Measurements from ENCODE around the gene ZNF580.

ZNF580 gene

DNA sequence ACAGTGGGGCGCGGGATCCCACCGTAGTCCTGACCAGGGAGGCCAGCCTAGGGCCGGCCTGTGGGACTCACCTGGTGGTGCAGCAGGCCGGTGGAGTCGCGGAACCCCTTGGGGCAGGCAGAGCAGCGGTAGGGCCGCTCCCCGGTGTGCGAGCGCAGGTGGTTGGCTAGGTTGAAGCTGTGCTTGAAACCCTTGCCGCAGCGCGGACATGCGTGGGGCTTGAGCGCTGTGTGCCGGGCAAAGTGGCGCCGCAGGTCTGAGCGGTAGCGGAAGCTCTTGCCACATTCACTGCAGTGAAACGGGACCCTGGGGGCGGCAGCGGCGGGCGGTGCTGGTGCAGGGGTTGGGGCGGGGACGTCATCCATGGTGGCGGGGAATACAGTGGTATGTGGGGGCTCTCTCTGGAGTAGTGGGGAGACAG is 43.3 kb upstream of the ZNF580 start:
- DNase-seq (ENCODE audit: low read depth) = no peak
- TF ChIP-seq, protein P1, sequence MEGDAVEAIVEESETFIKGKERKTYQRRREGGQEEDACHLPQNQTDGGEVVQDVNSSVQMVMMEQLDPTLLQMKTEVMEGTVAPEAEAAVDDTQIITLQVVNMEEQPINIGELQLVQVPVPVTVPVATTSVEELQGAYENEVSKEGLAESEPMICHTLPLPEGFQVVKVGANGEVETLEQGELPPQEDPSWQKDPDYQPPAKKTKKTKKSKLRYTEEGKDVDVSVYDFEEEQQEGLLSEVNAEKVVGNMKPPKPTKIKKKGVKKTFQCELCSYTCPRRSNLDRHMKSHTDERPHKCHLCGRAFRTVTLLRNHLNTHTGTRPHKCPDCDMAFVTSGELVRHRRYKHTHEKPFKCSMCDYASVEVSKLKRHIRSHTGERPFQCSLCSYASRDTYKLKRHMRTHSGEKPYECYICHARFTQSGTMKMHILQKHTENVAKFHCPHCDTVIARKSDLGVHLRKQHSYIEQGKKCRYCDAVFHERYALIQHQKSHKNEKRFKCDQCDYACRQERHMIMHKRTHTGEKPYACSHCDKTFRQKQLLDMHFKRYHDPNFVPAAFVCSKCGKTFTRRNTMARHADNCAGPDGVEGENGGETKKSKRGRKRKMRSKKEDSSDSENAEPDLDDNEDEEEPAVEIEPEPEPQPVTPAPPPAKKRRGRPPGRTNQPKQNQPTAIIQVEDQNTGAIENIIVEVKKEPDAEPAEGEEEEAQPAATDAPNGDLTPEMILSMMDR (conservative IDR thresholded peaks at IDR 0.05; ENCODE audit: control insufficient read depth, insufficient read depth, low read depth, low read length) = no peak
- no peak overlapping the region for H3K4me3 ChIP-seq (ENCODE audit: control insufficient read depth, low read depth, low read length)

DNA sequence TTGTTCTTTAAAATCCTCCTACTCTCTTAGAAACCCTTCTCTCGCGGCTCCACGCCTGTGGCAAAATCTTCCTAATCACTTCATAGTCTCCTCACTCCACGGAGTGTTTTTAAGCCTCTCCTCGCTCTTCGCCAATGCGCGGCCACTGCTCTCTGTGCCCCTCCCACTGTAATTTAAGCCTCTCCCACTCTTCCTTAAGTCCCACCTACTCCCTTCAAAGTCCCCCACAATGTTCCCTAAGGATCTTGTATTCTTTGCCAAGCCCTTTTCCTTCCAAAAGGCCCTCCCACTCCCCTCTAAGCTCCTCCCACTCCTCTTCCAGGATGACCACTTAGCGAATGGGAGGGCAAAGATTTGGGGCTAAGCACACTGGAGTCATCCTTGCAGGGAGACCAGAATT is 42.8 kb upstream of the ZNF580 start:
- H3K4me3 ChIP-seq (ENCODE audit: control insufficient read depth, low read depth, low read length) = no peak overlapping the region
- TF ChIP-seq, protein P1 (conservative IDR thresholded peaks at IDR 0.05; ENCODE audit: control insufficient read depth, insufficient read depth, low read depth, low read length) = no peak
- DNase-seq (ENCODE audit: low read depth) = peak; percentile 50

DNA sequence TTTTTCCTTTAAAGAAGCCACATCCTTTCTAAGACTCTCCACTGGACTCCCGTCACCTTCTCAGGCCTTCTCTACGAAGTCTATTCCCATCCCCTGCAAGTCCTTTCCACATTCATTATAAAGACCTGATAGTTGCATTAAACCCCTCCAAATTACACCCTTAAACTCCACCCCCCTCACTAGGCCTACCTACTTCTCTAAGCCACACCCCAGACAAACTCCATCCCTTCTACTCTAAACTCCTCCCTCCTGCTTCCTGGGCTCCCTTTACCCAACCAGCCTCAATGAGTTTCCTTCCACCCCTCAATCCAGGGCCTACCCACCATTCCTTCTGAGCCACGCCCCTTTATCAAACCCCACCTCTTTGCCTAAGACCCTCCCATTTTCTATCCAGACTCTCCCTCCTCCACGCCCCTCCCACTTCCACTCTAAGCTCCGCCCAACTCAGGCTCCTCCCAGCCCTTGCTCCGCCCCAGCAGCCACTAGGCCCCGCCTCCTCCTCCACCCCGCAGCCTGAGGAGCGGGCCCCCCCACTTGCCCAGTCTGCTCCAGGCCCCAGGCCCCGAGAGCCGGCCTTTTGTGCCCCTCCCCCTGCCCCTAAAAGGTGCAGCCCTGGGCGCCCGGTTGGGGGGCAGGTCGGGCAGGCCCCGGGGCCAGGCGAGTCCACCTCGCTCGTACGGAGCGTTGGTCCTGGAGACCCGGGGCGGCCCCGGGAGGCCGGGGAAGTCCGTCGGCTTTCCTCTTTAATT is 41.9 kb upstream of the ZNF580 start:
- TF ChIP-seq, protein P1 (conservative IDR thresholded peaks at IDR 0.05; ENCODE audit: control insufficient read depth, insufficient read depth, low read depth, low read length) = no peak
- H3K4me3 ChIP-seq (ENCODE audit: control insufficient read depth, low read depth, low read length) = peak overlapping the region; percentile 87
- peak; percentile 97 for DNase-seq (ENCODE audit: low read depth)

DNA sequence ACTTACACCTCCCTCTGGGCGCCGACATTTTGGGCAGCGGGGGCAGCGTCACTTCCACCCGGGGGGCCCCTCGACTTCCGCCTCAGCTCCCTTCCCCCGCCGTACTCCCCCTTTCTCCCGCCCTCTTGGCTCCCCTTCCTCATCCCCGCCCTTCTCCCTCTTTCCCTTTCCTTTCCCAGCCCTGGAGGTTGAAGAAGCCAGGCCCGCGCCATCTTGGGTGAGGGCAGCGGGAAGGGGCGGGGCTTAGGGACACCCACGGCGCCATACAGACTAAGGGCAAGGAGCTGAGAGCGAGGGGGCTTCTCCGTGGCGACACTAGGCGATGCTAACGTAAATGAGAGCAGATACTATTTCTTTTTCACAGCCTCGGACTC is 41.3 kb upstream of the ZNF580 start, which contains the start of gene FIZ1:
Gene FIZ1 (minus strand): TSS at position 50 of the 374 bp plus-strand sequence. CDS start 1,652 bp downstream, outside the sequence.
- TF ChIP-seq, protein P1 (conservative IDR thresholded peaks at IDR 0.05; ENCODE audit: control insufficient read depth, insufficient read depth, low read depth, low read length) = no peak
- peak; percentile 97 for DNase-seq (ENCODE audit: low read depth)
- H3K4me3 ChIP-seq (ENCODE audit: control insufficient read depth, low read depth, low read length) = peak within 1 kb of the TSS; percentile 87

DNA sequence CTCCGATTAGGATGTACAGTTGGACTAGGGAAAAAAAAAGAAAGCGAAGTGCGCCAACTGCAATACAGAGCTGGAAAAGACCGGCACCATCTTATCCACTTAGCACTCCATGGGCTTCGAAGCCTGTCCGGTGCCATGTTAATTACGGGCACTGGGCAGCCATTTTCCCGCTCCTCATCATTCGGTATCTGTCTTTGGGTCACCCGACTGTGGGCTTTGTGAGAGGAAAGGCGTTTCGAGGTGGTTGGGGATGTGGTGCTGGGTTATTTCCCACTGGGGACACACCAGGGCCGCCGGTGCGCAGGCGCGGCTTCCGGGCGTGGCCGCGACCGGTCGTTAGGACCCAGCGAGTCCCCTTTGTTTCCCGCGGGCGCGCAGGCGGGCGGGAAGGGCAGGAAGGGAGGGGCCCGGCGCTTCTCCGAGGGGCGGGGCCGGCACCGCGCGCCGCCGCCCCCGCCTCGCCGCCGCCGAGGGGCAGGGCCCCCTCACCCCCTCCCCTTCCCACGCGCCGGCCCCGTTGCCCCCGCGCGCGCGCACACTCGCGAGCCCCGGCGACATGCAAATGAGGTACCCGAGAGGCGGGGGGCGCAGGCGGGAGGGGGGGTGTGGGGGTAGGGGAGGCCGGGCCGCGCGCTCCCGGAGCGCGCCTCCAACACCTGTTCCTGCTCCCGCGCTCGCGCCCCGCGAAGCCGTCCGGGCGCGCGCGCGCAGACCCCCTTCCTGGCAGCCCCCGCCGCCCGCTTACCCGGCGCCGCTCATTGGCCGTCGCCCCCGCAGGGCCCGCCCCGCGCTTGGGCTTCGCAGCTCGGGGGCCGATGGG is 40.8 kb upstream of the ZNF580 start, which contains the start of gene ZNF524:
Gene ZNF524 (plus strand): TSS at position 447 of the 820 bp plus-strand sequence. CDS start 1,825 bp downstream, outside the sequence.
- H3K4me3 ChIP-seq (ENCODE audit: control insufficient read depth, low read depth, low read length) = peak within 1 kb of the TSS; percentile 87
- TF ChIP-seq, protein P1 (conservative IDR thresholded peaks at IDR 0.05; ENCODE audit: control insufficient read depth, insufficient read depth, low read depth, low read length) = no peak
- DNase-seq (ENCODE audit: low read depth) = peak; percentile 82

DNA sequence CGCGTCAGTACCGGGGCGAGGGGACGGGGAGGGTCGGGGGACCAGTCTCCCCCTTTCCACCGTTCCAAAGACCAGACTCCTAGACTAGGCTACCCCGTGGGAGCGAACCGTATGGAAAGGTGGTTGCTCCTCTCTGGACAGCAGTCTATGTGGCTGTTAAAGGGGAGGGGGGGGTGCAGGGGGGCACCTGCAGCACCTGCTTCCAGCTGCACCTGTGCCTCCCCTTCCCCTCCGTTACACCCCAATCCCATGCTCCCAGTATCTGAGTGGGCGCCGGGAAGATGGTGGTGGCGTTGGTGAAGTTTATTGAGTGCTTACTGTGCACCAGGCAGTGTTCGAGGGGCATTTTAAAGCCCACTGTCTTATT is 40.2 kb upstream of the ZNF580 start:
- no peak for DNase-seq (ENCODE audit: low read depth)
- TF ChIP-seq, protein P1 (conservative IDR thresholded peaks at IDR 0.05; ENCODE audit: control insufficient read depth, insufficient read depth, low read depth, low read length) = no peak
- peak overlapping the region; percentile 87 for H3K4me3 ChIP-seq (ENCODE audit: control insufficient read depth, low read depth, low read length)

All from fibroblast of mammary gland (primary cell).